ENCODE results near the gene SLC6A6. TPM values are rescaled to one million over a fixed set of nuclear protein-coding genes. Genes with fewer than 3 reads are reported as not detected.
"Not testable (repeated sequence)": the region's sequence is repeated elsewhere in the genome, so short reads cannot be mapped to it uniquely, and the experiment has no call there.

Gene SLC6A6
- polyA plus RNA-seq, 3 donors = 17.3 to 26.9 (median 18.8) TPM

DNA sequence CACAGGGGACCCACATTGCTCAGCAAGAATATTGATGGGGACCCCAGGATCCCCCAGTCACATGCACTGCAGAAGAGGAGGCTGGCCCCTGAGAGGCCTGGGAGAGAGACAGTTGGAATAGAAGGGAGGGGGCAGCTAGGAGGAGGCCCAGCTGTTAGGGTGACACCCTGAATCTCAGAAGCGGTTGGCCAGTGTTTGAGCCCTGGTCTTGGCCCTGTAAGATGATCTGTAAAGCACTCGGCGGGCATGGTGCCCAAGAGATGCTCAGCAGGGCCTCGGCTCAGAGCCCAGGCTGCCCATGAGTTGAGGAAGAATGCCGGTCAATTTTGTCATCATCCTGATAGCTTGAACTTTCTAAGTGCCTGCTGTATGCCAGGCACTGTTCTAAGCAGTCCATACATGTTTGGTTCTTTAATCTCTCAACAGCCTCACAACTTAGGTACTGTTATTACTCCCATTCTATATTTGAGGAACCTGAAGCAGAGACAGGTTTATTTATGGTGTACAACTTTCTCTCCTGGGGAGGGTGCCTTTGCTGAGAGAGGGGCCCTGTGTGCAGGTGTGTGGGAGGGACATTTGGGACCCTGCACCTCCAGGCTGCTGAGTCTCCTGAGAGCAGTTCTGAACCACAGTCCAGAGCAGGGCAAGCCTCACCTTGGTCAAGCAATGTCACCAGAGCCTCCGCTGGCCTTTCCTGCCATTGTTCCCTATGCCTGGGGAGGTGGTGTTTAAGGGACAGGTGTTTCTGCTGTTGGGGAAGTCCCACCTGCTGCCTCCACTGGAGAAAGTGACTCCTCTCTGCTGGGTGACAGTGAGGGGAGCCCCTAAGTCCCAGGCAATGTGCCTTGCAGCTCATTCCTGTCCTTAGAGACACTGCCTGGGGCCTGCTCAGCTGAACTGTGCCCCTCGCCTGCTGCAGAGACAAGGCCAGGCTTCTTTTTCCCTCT is 26.0 kb downstream of the SLC6A6 start:
- DNase-seq (ENCODE audit: extremely low read depth in 1 of 11, low read depth in 9 of 11, low spot score in 4 of 11) = no peak

DNA sequence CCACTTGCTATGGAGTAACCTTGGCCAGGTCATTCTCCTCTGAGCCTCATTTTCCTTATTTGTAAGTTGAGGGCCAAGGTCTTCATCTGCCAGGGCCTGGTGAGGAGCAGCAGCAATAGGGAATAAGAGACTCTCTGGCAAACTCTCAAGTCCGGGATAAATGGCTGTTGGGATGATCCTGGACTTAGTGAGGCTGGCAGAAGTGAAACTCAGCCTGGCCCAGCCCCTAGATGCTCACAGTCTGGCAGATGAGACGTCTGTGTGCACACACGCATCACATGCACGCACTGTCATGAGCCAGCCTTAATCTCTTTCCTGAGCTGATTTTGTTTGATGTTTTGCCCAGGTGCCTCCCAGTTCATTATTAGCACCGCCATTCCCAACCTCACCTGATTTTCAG is 26.8 kb downstream of the SLC6A6 start:
- no peak for DNase-seq (ENCODE audit: extremely low read depth in 1 of 11, low read depth in 9 of 11, low spot score in 4 of 11)

DNA sequence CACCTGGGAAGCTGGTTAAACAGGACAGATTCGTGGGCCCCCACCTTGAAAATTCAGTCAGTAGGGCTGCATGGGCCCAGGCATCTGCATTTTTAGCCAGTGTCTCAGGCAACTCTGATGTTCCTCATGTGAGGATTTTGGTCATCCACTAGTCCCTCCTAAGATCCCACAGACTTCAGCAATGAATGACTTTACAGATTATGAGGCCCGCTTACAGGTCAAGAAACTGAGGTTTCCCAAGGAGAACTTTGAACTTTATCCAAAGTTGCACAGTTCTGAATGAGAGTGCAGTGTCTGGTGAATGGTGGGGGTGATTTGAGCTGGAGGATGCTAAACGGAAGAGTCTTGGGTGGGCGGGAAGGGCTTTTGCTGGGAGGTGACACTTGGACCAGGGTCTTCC is 27.2 kb downstream of the SLC6A6 start:
- DNase-seq (ENCODE audit: extremely low read depth in 1 of 11, low read depth in 9 of 11, low spot score in 4 of 11) = no peak

DNA sequence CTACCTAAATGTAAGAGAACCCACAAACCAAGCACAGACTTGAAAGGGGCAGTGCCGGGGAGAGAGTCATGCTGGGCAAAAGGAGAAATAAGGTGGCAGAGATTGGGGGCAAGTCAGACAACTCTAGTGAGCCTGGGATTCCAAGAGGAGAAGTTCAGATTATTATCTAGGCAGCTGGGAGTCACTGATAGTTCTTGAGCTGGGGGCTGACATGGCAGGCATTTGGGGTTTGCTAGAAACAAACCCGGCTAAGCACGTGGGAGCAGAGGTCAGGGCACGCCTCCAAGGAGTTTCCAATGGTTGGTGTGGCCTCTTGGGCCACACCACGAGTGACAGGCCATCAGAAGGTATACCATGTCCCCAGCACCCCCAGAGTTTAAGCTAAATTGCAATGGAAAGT is 27.6 kb downstream of the SLC6A6 start:
- no peak for DNase-seq (ENCODE audit: extremely low read depth in 1 of 11, low read depth in 9 of 11, low spot score in 4 of 11)

DNA sequence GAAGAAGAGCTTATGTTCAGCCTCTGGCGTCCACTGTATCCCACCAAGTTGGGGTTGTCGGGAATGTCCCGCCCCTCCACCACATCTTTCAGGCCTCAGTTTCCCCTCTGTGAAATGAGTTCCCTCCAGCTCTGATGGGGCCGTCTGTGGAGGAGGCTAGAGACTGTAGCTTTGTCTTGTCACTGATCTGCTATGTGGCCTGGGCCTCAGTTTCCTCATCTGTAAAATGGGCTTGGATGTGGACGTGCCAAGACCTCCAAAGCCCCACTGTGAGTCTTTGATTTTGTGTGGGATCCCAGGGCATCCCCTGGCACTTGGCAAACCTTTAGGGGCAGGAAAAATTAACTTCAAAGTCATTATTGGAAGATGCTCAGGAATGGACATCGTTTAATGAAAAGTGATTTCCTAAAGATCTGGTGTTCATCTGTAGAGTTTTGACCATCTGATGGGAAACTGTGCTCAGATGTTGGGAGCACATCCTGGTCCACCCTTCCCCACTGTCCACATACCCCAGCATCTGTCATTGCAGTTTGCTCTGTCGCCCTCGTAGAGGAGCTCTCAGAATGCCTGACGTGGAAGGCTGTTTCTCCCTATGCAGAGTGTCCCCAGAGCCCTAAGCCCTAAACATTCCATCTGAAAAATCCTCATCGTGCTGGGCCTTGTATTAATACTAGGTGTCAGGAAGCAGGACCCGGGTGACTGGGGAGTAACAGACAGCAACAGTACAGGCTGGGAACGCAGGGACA is 28.5 kb downstream of the SLC6A6 start:
- DNase-seq (ENCODE audit: extremely low read depth in 1 of 11, low read depth in 9 of 11, low spot score in 4 of 11) = no peak

DNA sequence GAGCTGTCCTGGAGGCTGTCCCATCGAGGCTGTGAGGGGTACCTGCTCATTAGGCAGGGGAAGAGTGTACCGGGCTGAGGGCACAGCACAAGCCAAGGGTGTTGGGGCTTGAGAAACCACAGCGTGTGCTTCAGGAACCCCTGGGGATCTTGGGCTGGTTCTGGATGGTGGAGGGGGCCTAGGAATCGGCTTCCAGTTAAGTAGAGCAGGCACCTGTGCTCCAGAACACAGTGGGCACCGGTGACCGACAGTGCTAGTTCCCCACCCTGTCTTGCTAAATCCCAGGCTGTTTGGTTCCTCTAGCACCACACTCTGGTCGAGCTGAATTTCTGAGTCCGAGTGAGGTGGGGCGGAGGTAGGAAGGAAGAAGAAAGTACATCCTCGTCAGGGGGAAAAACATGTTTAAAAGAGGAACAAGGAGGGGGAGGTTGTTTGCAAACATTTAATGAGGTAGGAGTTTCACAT is 29.1 kb downstream of the SLC6A6 start:
- DNase-seq (ENCODE audit: extremely low read depth in 1 of 11, low read depth in 9 of 11, low spot score in 4 of 11) = no peak

DNA sequence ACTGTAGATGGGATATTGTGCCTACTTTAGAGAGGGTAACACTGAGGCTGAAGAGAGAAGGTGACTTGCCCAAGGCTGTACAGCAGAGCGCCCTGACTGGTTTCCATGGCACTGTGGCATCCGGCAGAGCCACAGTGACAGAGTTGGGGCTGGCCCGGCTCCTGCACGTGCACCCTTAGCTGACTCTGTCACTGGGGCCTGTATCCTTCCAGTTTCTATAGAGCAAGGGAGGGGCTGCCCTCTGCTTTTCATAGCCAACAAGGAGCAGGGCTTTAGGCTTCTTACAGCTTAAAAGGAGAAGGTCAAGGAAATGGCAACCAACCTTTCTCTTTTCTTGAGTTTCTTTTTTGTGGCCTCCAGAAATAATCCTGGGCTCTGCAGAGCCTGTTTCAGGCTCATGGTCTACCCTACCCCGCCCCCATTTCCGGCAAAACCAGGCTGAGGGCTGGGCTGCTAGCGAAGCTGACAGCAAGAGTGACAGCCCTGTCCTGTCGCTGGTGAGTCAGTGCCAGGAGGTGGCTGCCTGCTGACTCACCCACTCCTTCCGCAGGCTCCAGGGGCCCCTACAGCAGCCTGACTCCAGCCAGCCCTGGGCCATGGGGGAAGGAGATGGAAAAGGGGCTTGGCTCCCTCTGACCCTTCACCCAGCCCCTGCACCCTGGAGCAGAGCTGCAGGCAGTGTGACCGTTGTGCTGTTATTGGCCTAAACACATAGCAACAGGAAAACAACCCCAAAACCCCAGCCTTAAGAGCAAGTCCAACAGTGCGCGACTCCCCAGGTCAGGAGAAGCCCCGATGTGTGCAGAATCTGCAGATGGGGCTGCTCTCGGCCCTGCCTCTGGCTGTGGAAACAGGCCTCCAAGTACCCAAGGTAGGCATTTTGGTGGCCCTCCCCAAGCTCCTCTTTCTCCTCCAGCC is 29.8 kb downstream of the SLC6A6 start:
- peak in 3 of 11 donors; percentile 47 to 56 (median 48) for DNase-seq (ENCODE audit: extremely low read depth in 1 of 11, low read depth in 9 of 11, low spot score in 4 of 11)

DNA sequence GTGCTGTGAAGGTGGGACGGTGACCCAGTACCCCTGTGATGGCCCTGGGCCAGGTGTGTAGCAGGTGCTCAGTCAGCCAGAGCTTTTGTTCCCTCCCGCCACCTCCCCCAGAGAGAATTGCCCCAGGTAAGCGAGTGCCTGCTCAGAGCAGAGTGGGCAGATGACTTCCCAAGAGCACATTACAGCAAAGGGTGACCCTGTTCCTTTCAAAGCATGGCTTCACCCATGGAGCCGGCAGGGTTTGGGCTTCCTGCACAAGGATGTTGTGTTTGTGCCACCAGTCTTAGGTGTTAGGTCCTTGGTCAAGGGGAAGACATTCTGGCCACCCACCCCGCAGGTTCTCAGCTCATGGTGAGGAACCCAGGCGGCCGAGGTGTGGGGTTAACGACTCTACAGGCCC is 30.7 kb downstream of the SLC6A6 start:
- no peak for DNase-seq (ENCODE audit: extremely low read depth in 1 of 11, low read depth in 9 of 11, low spot score in 4 of 11)

DNA sequence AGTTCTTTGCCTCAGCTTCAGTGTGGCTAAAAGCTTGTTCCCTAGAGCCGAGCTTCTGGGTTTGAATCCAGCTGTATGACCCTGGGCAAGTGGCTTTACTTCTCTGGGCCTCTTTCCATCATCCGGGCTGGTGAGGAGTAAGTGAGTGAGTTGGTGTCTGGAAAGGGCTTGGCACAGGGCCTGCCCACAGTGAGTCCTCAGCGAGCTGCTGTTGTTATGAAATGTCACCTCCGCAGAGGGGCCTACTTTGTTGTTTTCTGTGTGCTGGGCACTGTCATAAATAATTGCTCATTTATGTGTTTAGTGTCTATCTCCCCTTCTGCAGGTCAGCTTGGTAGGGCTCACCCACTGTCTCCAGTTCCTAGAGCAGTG is 31.7 kb downstream of the SLC6A6 start:
- no peak for DNase-seq (ENCODE audit: extremely low read depth in 1 of 11, low read depth in 9 of 11, low spot score in 4 of 11)

DNA sequence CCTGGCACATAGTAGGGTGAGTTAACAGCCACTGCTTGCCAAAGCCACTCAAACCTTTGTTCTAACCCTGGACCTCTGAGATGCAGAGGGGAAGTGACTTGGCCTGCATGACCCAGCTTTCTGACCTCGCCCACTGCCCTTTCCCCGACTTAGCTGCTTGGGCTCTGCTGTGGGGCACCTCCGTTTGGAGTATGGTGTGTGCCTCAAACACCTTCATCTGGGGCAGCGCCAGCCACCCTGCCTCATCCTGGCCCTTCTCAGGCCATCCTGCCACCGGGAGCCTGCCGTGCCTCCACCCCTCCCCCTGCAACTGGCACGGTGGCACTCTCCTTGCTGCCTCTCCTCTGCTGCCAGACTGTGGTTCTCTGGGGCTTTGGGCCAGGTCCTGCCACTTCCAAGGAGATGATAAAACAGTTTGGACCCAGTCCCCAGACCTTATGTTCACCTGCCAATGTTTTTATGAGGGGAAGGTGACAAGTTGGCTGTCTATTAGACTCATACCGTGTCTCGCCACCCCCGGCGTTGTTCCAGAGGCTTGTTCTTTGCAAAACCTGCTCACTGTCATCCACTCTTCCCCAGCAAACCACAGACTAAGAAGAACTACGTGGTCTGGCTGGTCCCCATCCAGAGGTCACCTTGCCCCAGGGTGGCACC is 32.2 kb downstream of the SLC6A6 start:
- DNase-seq (ENCODE audit: extremely low read depth in 1 of 11, low read depth in 9 of 11, low spot score in 4 of 11) = no peak

DNA sequence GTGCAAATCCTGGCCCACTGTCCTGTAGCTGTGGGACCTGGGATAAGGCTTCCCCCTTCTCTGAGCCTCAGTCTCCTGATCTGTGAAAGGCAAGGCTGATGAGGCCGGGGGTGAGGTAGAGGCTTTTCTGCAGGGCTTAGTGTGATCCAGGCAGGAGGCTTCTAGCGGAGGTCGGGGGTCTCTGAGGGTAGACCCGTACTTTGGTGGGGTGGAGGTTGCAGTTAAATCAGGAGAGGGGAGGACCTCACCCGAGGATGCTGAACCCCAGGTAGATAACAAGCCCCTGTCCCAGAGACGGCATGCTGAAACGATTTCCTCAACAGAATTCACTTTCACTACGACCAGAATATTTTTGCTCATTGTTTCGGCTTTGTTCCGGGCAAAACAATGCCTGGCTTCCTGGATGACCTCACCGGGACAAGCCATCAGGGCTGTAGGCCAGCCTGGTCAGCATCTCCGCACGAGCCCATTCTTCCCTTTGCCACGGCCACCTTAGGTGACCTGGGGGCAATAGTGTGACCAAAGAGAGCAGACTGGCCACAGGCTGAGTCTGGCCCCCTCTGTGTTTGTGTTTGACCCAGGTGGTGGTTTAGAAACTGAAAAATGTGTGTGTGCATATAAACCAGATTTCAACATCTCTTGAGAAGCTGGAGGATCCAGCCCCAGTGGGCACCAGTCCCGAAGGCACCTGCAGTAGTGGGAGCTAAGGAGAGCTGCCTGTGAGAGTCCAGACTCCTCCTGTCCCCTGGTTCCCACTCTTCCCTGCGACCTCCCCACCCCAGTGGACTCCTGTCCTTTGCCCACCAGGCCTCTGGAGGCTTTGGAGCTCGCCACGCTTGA is 33.0 kb downstream of the SLC6A6 start:
- DNase-seq (ENCODE audit: extremely low read depth in 1 of 11, low read depth in 9 of 11, low spot score in 4 of 11) = no peak

DNA sequence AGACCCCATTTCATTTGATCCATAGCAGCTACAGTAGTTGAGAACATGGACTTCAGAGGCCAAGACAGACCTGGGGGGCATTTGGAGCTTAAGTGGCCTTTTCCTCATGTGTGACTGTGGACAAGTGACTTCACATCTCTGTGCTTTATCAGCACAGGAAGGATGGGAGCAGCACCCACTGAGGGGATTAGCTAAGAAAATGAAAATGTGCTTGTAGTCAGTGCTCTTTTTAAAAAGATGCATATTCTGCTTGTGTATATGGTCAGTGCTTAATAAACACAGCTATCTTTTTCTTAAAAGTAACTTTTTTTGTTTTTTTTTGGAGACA is 34.5 kb downstream of the SLC6A6 start:
- DNase-seq (ENCODE audit: extremely low read depth in 1 of 11, low read depth in 9 of 11, low spot score in 4 of 11) = no peak

DNA sequence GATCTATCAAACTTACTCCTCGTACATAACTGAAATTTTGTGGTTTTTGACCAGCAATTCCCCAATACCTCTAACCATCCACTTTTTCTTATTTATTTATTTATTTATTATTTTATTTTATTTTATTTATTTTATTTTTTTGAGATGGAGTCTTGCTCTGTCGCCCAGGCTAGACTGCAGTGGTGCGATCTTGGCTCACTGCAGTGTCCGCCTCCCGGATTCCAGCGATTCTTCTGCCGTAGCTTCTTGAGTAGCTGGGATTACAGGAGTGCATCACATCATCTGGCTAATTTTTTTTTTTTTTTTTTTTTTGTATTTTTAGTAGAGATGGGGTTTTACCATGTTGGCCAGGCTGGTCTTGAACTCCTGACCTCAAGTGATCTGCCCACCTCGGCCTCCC is 35.3 kb downstream of the SLC6A6 start:
- DNase-seq (ENCODE audit: extremely low read depth in 1 of 11, low read depth in 9 of 11, low spot score in 4 of 11) = not testable (repeated sequence)

DNA sequence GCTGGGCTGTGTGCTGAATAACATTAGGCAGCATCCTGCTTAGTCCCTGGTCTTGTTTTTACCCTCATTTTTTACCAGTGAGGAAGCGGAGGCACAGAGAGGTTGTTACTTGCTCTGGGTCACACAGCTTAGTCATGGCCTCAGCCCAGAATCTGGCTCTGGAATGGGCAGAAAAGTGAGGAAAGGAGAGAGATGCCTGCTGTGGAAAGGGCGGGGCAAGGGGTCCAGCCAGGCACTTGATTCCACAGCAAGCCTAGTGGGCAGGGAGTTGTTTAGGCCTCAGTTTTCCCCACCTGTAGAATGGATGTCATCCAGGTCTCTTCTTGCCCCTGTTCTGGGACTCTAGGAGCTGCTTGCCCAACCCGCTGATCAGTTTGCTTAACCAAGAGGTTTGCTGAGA is 35.9 kb downstream of the SLC6A6 start:
- no peak for DNase-seq (ENCODE audit: extremely low read depth in 1 of 11, low read depth in 9 of 11, low spot score in 4 of 11)

DNA sequence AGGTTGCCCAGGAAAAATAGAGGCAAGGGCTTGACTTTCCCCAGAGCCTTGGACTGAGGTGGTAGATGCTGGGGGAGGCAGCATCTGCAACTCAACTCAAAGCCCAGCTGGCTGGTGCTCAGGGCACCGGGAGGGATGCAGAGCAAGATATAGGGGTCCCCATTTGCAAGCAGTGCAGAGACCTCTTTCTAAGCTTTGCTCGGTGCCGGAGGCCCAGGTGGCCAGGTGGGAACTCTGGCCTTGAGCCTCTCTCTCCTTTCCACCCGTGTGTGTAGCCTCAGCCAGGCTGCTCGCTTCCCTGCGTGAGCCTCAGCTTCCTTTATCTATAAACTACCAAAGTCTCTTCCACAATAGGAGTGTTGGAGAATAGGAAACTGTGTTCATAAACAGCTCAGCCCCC is 36.5 kb downstream of the SLC6A6 start:
- no peak for DNase-seq (ENCODE audit: extremely low read depth in 1 of 11, low read depth in 9 of 11, low spot score in 4 of 11)

DNA sequence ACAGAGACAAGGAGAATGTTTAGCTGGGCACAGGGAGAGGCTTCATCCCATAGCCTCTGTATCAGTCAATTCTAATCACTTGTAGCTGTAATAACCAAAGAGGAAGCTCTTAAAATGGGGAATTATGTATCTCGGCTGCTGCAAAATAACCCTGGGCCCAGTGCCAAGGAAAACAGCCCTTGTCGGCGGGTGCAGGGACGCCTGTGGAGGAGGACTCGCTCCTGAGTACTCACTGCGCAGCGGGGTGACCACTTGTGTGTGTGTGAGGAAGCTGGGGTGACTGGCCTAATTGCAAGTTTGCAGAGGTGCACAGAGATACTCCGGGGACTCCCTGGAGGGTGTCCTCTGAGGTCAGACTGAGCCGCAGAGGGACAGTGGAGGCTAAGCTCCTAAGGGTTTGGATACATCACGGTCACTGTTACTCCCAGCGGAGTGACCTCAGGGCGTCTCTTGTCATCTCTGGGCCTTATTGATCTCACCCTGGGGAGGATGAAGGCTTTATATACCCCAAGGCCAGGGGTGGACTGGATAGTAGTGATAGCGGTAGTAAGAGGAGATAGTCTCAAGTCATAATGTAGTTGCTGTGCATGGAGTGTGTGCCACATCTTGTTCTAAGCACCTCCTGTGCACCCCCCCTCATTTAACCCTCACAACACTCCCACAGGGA is 37.2 kb downstream of the SLC6A6 start:
- DNase-seq (ENCODE audit: extremely low read depth in 1 of 11, low read depth in 9 of 11, low spot score in 4 of 11) = peak in 7 of 11 donors; percentile 46 to 72 (median 61)

DNA sequence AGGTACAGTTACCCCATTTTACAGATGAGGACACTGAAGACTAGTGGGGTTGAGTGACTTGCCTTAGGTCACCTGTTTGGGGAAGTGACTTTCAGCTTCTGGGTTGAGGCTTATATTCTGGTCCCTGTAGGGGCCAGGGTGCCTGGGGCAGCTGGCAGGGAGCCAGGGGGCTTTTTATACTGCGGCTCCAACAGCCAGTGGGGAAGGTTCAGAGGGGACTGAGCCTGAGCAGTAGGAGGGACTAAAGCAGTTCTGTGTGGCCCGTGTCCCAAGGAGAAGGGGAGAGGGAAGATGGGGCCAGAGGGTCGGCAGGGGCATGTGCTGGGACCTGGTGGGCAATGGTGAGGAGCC is 37.7 kb downstream of the SLC6A6 start:
- no peak for DNase-seq (ENCODE audit: extremely low read depth in 1 of 11, low read depth in 9 of 11, low spot score in 4 of 11)
